PC-9 (cell line): ENCODE data around the gene PNKD. TPM values are rescaled to one million over a fixed set of nuclear protein-coding genes. Genes with fewer than 3 reads are reported as not detected.
A peak's percentile ranks its signal among the peaks of the same experiment; 100 is the strongest.
"Not testable (repeated sequence)": the region's sequence is repeated elsewhere in the genome, so short reads cannot be mapped to it uniquely, and the experiment has no call there.

Source experiments
- BruUV-seq: library from RNA; stranded (reverse); fragments of 400-500 nt; replicated peaks from 2 replicates; lab custom pipeline; 2021; lab: Mats Ljungman, UMichigan
- CTCF ChIA-PET: fragments of 300-600 bp; sonication (Branson Sonifier 250); formaldehyde crosslinking; loops from one replicate; lab custom pipeline; 2022; ENCODE audit warnings: antibody characterized with exemption; lab: Charles Lee
- POLR2A ChIA-PET: fragments of 300-600 bp; sonication (Branson Sonifier 250); formaldehyde crosslinking; loops from one replicate; lab custom pipeline; 2022; ENCODE audit warnings: antibody characterized with exemption; ENCODE audit not compliant: unreplicated experiment; lab: Charles Lee
- DNase-seq, 2 experiments: peaks; one replicate each; pipeline versions ENCODE4 v3.0.0 to v3.0.0-alpha.2; 2015 to 2022; ENCODE audit warnings: mixed read lengths in 1 of 2
- H2AFZ ChIP-seq: fragments of 200-600 bp; sonication (generic); 2 replicates; pipeline ENCODE4 v1.8.1; 2017; ENCODE audit warnings: antibody characterized with exemption
- H3F3A ChIP-seq: fragments of 200-600 bp; sonication (generic); 2 replicates; pipeline ENCODE4 v1.8.1; 2017; ENCODE audit warnings: antibody characterized with exemption, mild to moderate bottlenecking, low read depth; ENCODE audit not compliant: insufficient read depth
- H3K27ac ChIP-seq: fragments of 200-600 bp; sonication (generic); 2 replicates; pipeline ENCODE4 v1.6.1; 2016; ENCODE audit warnings: mixed run types
- H3K27me3 ChIP-seq: fragments of 200-600 bp; sonication (generic); 2 replicates; pipeline ENCODE4 v1.6.1; 2016; ENCODE audit warnings: low read depth, mixed run types; ENCODE audit not compliant: insufficient read depth
- H3K36me3 ChIP-seq: fragments of 200-600 bp; sonication (generic); 2 replicates; pipeline ENCODE4 v1.6.1; 2016; ENCODE audit warnings: low read depth, mixed run types
- H3K4me1 ChIP-seq: fragments of 200-600 bp; sonication (generic); replicated peaks from 2 replicates; pipeline ENCODE4 v1.6.1; 2016; ENCODE audit warnings: mixed run types; ENCODE audit not compliant: insufficient read depth
- H3K4me2 ChIP-seq: fragments of 200-600 bp; sonication (generic); 2 replicates; pipeline ENCODE4 v1.6.1; 2017; ENCODE audit warnings: mixed run types
- H3K4me3 ChIP-seq: fragments of 200-600 bp; sonication (generic); 2 replicates; pipeline ENCODE4 v1.6.1; 2016; ENCODE audit warnings: mixed run types
- H3K79me2 ChIP-seq: fragments of 200-600 bp; sonication (generic); 2 replicates; pipeline ENCODE4 v1.6.1; 2017; ENCODE audit warnings: low read depth, mixed run types
- H3K9me2 ChIP-seq: fragments of 200-600 bp; sonication (generic); 2 replicates; pipeline ENCODE4 v1.8.1; 2017; ENCODE audit warnings: mild to moderate bottlenecking; ENCODE audit not compliant: insufficient read depth
- H3K9me3 ChIP-seq: fragments of 200-600 bp; sonication (generic); 2 replicates; pipeline ENCODE4 v1.8.1; 2016; ENCODE audit warnings: low read depth; ENCODE audit not compliant: insufficient read depth
- H4K20me1 ChIP-seq: fragments of 200-600 bp; sonication (generic); 2 replicates; pipeline ENCODE4 v1.8.1; 2017; ENCODE audit not compliant: insufficient read depth
- EZH2 ChIP-seq: fragments of 200-600 bp; sonication (generic); IDR thresholded peaks from 2 replicates; pipeline ENCODE4 v1.8.0; 2017; ENCODE audit warnings: antibody characterized with exemption, low read depth
- intact Hi-C: fragments of 100-400 bp; cut with micrococcal nuclease; formaldehyde crosslinking; loops from one replicate; pipeline ENCODE4 v1.10.0; 2022; ENCODE audit not compliant: unreplicated experiment
- total RNA-seq: library from RNA; stranded (reverse); gene quantifications from 2 replicates; pipeline ENCODE4 v1.2.3, GENCODE V29; 2021
- TF ChIP-seq, protein P1 (sequence below): fragments of 200-600 bp; sonication (generic); conservative IDR thresholded peaks from 2 replicates; pipeline ENCODE4 v1.6.1; 2017; ENCODE audit warnings: mixed run types, antibody characterized with exemption, mild to moderate bottlenecking, moderate library complexity

The PNKD gene
- total RNA-seq, 1 experiment from 2014 or later: 102 TPM

DNA sequence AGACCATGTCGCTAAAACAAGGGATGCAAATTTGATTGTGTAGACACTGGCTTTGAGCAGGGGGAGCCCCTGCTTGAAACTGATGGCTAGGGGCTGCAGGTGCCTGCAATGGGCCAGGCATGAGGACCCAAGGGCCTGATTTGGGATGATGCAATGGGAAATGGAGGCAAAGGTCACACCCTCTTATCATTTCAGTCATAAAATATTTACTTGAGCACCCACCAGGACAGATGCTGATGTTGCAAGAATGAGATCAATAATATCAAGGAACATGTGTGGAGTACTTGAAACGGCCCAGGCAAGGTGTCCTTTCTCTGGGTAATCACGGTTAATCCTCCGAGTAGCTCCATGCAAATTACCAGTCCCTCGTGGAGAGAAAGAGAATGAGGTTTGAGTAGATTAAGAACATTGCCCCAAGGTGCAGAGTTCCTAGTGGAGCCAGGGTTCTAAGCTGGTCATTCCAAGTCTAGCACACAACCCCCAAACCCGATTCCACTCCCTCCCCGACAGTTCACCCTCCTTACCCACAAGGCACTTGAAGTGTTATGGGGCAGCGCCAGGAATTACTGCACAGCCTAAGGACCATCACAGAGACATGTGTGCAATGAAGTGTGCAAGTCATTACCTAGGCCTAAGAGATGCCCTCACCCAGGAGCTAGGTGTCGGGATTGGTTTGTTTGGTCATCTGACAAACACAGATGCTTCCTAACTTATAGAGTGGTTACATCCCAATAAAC, 36.0 kb downstream of the PNKD start:
- Histone ChIP-seq H3K4me3 (no peak overlapping the region), H4K20me1 (no peaks in the 10 kb centered on the region), H3K79me2 (no peaks in the 10 kb centered on the region), H3K36me3 (no peaks in the 10 kb centered on the region), H3K4me2 (no peak overlapping the region), H3K9me2 (no peaks in the 10 kb centered on the region), H3K27me3 (no peaks in the 10 kb centered on the region), H3F3A (no peaks in the 10 kb centered on the region), H3K9me3 (no peaks in the 10 kb centered on the region), H2AFZ (no peak overlapping the region), H3K27ac (no peak overlapping the region), H3K4me1 (0 out of 2 replicates have a peak, but pooled peaks cover 4% of the 10 kb centered on the region)
- ChIA-PET POLR2A (interaction anchor here (0.6 kb wide), 1 partner anchor 341 kb away, joined by 4 read pairs; no protein-coding TSS in a partner anchor), CTCF (no interaction called here)
- no peak for TF ChIP-seq EZH2
- TF ChIP-seq, protein P1, sequence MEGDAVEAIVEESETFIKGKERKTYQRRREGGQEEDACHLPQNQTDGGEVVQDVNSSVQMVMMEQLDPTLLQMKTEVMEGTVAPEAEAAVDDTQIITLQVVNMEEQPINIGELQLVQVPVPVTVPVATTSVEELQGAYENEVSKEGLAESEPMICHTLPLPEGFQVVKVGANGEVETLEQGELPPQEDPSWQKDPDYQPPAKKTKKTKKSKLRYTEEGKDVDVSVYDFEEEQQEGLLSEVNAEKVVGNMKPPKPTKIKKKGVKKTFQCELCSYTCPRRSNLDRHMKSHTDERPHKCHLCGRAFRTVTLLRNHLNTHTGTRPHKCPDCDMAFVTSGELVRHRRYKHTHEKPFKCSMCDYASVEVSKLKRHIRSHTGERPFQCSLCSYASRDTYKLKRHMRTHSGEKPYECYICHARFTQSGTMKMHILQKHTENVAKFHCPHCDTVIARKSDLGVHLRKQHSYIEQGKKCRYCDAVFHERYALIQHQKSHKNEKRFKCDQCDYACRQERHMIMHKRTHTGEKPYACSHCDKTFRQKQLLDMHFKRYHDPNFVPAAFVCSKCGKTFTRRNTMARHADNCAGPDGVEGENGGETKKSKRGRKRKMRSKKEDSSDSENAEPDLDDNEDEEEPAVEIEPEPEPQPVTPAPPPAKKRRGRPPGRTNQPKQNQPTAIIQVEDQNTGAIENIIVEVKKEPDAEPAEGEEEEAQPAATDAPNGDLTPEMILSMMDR: no peak
- no TSS peak for BruUV-seq
- intact Hi-C loops: no loop called here
- DNase-seq: no peak

DNA sequence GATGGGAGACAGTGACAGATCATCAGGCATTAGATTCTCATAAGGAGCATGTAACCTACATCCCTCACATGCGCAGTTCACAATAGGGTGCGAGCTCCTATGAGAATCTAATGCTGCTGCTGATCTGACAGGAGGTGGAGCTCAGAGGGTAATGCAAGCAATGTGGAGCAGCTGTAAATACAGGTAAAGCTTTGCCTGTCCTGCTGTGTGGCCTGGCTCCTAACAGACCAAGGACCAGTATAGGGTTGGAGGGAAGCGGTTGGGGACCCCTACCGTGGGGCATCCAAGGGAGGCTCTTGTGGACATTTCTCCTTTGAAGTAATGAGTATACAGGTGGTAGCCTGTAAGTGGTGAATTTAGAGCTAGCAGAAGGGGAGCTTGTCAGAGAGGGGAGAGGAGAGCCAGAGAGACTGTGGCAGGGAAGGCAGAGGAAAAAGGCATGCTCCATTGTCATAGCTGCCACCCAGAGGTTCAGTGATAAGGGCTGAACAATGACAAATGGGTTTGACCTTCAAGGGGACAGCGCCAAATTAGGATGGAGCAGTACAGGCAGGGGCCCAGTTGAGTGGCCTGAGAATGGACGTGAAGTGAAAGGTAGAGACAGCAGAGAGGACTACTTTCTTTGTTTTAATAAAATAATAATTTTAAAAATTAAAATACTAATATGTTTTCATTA, 37.2 kb downstream of the PNKD start:
- no TSS peak for BruUV-seq
- H4K20me1 ChIP-seq: no peaks in the 10 kb centered on the region
- no peak for DNase-seq
- H2AFZ ChIP-seq: no peak overlapping the region
- H3K27me3 ChIP-seq: no peaks in the 10 kb centered on the region
- peaks cover 7% of the 10 kb centered on the region; the same call in 1 of the 2 replicates for H3F3A ChIP-seq
- H3K4me3 ChIP-seq: no peak overlapping the region
- no peak overlapping the region for H3K4me2 ChIP-seq
- H3K9me2 ChIP-seq: no peaks in the 10 kb centered on the region
- H3K27ac ChIP-seq: no peak overlapping the region
- no peaks in the 10 kb centered on the region for H3K36me3 ChIP-seq
- CTCF ChIA-PET: no interaction called here
- POLR2A ChIA-PET: interaction anchor here (0.5 to 0.7 kb wide), 3 partner anchors 26 to 353 kb away, joined by 3 to 5 read pairs (median 3); no protein-coding TSS in a partner anchor
- intact Hi-C loops: no loop called here
- peaks cover 1% of the 10 kb centered on the region for H3K4me1 ChIP-seq
- TF ChIP-seq, protein P1: no peak
- TF ChIP-seq EZH2: no peak
- no peaks in the 10 kb centered on the region for H3K79me2 ChIP-seq
- H3K9me3 ChIP-seq: no peaks in the 10 kb centered on the region

DNA sequence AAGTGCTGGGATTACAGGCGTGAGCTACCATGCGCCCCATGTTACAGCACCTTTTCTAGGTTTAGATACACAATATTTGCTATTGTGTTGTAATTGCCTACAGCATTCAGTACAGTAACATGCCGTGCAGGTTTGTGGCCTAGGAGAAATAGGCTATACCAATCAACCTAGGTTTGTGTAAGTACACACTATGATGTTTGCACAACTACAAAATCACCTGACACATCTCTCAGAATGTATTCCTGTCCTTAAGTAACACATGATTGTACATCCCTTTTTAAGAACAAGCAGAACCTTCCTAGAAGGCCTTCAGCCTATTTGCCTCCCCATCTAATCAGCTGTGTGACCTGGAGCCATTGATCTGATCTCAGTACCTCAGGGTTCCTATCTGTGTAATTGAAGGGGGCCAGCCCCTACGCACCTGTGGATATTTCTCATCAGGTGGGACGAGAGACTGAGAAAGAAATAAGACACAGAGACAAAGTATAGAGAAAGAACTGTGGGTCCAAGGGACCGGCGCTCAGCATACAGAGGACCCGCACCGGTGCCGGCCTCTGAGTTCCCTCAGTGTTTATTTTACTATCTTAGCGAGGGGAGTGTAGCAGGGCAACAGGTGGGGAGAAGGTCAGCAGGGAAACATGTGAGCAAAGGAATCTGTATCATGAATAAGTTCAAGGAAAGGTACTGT, 40.7 kb downstream of the PNKD start:
- H4K20me1 ChIP-seq: no peaks in the 10 kb centered on the region
- H3K27me3 ChIP-seq: no peaks in the 10 kb centered on the region
- no peaks in the 10 kb centered on the region for H3K9me2 ChIP-seq
- H3K4me1 ChIP-seq: peaks cover 21% of the 10 kb centered on the region
- intact Hi-C loops: no loop called here
- H3K9me3 ChIP-seq: no peaks in the 10 kb centered on the region
- TF ChIP-seq, protein P1: no peak
- no peak for TF ChIP-seq EZH2
- H3K4me2 ChIP-seq: no peak overlapping the region
- H3K4me3 ChIP-seq: no peak overlapping the region
- H3K27ac ChIP-seq: no peak overlapping the region
- BruUV-seq: no TSS peak
- POLR2A ChIA-PET: no interaction called here
- H3F3A ChIP-seq: peaks cover 23% of the 10 kb centered on the region
- DNase-seq: no peak
- H3K79me2 ChIP-seq: no peaks in the 10 kb centered on the region
- no peaks in the 10 kb centered on the region for H3K36me3 ChIP-seq
- H2AFZ ChIP-seq: no peak overlapping the region
- CTCF ChIA-PET: no interaction called here

DNA sequence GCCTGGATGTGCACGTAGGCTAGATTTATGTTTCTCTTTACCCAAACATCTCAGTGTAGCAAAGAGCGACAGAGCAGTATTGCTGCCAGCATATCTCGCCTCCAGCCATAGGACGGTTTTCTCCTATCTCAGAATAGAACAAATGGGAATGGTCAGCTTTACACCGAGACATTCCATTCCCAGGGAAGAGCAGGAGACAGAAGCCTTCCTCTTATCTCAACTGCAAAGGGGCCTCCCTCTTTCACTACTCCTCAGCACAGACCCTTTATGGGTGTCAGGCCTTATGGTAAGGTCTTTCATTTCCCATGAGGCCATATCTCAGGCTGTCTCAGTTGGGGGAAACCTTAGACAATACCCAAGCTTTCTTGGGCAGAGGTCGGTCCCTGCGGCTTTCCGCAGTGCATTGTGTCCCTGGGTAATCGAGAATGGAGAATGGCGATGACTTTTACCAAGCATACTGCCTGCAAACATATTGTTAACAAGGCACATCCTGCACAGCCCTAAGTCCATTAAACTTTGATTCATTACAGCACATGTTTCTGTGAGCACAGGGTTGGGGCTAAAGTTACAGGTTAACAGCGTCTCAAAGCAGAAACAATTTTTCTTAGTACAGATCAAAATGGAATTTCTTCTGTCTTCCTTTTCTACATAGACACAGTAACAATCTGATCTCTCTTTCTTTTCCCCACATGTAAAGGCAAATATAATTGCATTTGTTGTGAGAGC, 41.4 kb downstream of the PNKD start:
- H3K4me3 ChIP-seq, H3K79me2 ChIP-seq, H2AFZ ChIP-seq, H3K9me3 ChIP-seq, H3K9me2 ChIP-seq, H3K27me3 ChIP-seq, intact Hi-C loops, H3K4me2 ChIP-seq, CTCF ChIA-PET, DNase-seq, BruUV-seq, H3K36me3 ChIP-seq, H4K20me1 ChIP-seq: not testable (repeated sequence)
- Histone ChIP-seq H3F3A (peaks cover 29% of the 10 kb centered on the region), H3K4me1 (peaks cover 28% of the 10 kb centered on the region), H3K27ac (0 out of 2 replicates have a peak overlapping the region, but pooled peaks have one; percentile 49)
- POLR2A ChIA-PET: interaction anchor here (0.6 kb wide), 1 partner anchor 58 kb away, joined by 3 read pairs; no protein-coding TSS in a partner anchor
